ENCODE data around the gene CRLF1. TPM values are rescaled to one million over a fixed set of nuclear protein-coding genes. Genes with fewer than 3 reads are reported as not detected.

CRLF1 gene
- total and polyA plus RNA-seq, 2 of the 8 experiments (the other 6 are each of a cell fraction or from before 2014, with no cell fraction given), result 7.2 to 10.3 TPM

- Histone ChIP-seq H4K20me1 (replicated peaks in 1 of 2; ENCODE audit: control insufficient read depth in 1 of 2, insufficient read depth in 2 of 2, low read length in 2 of 2) (no peaks in the 10 kb centered on the region), H3K27ac (ENCODE audit: low read depth, low read length) (no peak overlapping the region), H3K23ac (ENCODE audit: insufficient read length) (no peak overlapping the region), H3K14ac (ENCODE audit: insufficient read length) (no peak overlapping the region), H2BK15ac (ENCODE audit: low read length) (peak overlapping the region; percentile 81; the same call in 1 of the 2 replicates), H3K56ac (replicated peaks; ENCODE audit: insufficient read length, low read depth, low read length) (no peak overlapping the region), H3K4me3 (ENCODE audit: extremely low read depth in 1 of 4, insufficient read depth in 2 of 4, low read depth in 3 of 4, low read length in 4 of 4) (no peak overlapping the region; a peak in 1 of 8 replicates), H4K8ac (ENCODE audit: extremely low read depth, insufficient read depth, low read length) (peak overlapping the region; percentile 47), H3K4me1 (replicated peaks in 1 of 4; ENCODE audit: control insufficient read depth in 3 of 4, insufficient read depth in 4 of 4, low read length in 3 of 4) (peaks cover 0 to 31% (median 24%) of the 10 kb centered on the region in 4 experiments; a peak in 6 of 7 replicates), H3K9ac (replicated peaks in 1 of 4; ENCODE audit: extremely low read depth in 1 of 4, low read depth in 3 of 4, low read length in 3 of 4) (no peak overlapping the region), H2BK5ac (ENCODE audit: low read depth, low read length) (peak overlapping the region; percentile 44; the same call in 1 of the 2 replicates), H3K4me2 (ENCODE audit: insufficient read depth in 1 of 2, low read depth in 2 of 2, low read length in 2 of 2) (peak overlapping the region; percentile 9 to 22; a peak in 2 of 4 replicates), H3K18ac (ENCODE audit: extremely low read depth, low read length) (peak overlapping the region; percentile 48; the same call in 1 of the 2 replicates), H2BK12ac (ENCODE audit: low read depth, low read length) (peak overlapping the region; percentile 75; the same call in 1 of the 2 replicates), H2AFZ (ENCODE audit: low read length) (no peak overlapping the region), H4K5ac (ENCODE audit: insufficient read length, low read depth, low read length) (no peak overlapping the region), H3K9me3 (ENCODE audit: insufficient read depth in 2 of 2, low read depth in 1 of 2, low read length in 1 of 2) (no peaks in the 10 kb centered on the region), H3K36me3 (ENCODE audit: control insufficient read depth in 2 of 4, insufficient read depth in 4 of 4, low read length in 3 of 4) (no peaks in the 10 kb centered on the region), H2BK120ac (replicated peaks; ENCODE audit: low read depth, low read length) (no peak overlapping the region), H2AK5ac (ENCODE audit: low read depth, low read length) (no peak overlapping the region), H3K4ac (replicated peaks; ENCODE audit: insufficient read length, low read depth, low read length) (no peak overlapping the region), H4K91ac (replicated peaks; ENCODE audit: insufficient read length, low read length) (no peak overlapping the region), H3K27me3 (replicated peaks in 1 of 4; ENCODE audit: control insufficient read depth in 3 of 4, extremely low read depth in 1 of 4, insufficient read depth in 3 of 4, low read length in 3 of 4) (peaks cover 0 to 11% (median 7%) of the 10 kb centered on the region in 4 experiments; a peak in 5 of 7 replicates), H2BK20ac (ENCODE audit: low read length) (no peak overlapping the region), H3K79me1 (ENCODE audit: low read depth, low read length) (no peaks in the 10 kb centered on the region), H3K23me2 (ENCODE audit: low read depth, low read length) (peaks cover 6% of the 10 kb centered on the region), H3K79me2 (ENCODE audit: control insufficient read depth in 1 of 2, insufficient read depth in 2 of 2, low read length in 2 of 2) (no peaks in the 10 kb centered on the region)
- ChIA-PET CTCF (ENCODE audit: partially characterized antibody) (interaction anchor here (0.6 to 12.5 kb wide), 6 partner anchors 9 to 175 kb away, joined by 3 to 139 read pairs (median 4); partner anchors contain the start of gene REX1BD), POLR2A (ENCODE audit: partially characterized antibody) (interaction anchor here (1.6 to 3.1 kb wide), 2 partner anchors 7 to 13 kb away, joined by 3 to 18 read pairs; partner anchors contain the start of gene REX1BD)
- WGBS, 2 experiments (ENCODE audit: extremely low coverage in 1 of 2, insufficient coverage in 1 of 2, insufficient read length in 1 of 2, insufficient replicate concordance in 2 of 2, low coverage in 1 of 2, low lambda C conversion rate in 2 of 2, missing lambda C conversion rate in 1 of 2), result 68% methylated on average over 18 of the region's 21 CpGs; no CpG with 5 or more reads in 1 of the 2 experiments
- FAIRE-seq, result no peak
- DNase-seq (ENCODE audit: low read depth in 1 of 2, low spot score in 2 of 2), result peak in 1 of 2 experiments; percentile 91
- TF ChIP-seq HDAC2 (IDR thresholded peaks at IDR 0.05; ENCODE audit: borderline replicate concordance in 1 of 2, low read depth in 2 of 2, low read length in 2 of 2) (no peak), NRF1 (IDR thresholded peaks at IDR 0.05; ENCODE audit: low read depth, low read length) (no peak), SIN3A (conservative IDR thresholded peaks at IDR 0.05 in 1 of 2, IDR thresholded peaks at IDR 0.05 in 1 of 2; ENCODE audit: low read depth in 1 of 2, low read length in 2 of 2) (no peak), HDAC6 (IDR thresholded peaks at IDR 0.05; ENCODE audit: low read depth, low read length) (no peak), FOSL1 (IDR thresholded peaks at IDR 0.05; ENCODE audit: insufficient read depth, low read depth, low read length) (no peak), TAF1 (IDR thresholded peaks at IDR 0.05; ENCODE audit: low read depth, low read length) (no peak), RNF2 (IDR thresholded peaks at IDR 0.05; ENCODE audit: borderline replicate concordance, low read depth, low read length, missing control alignments, poor library complexity, severe bottlenecking) (no peak), SP1 (IDR thresholded peaks at IDR 0.05; ENCODE audit: low read depth, low read length) (no peak)
- TF ChIP-seq, protein P1, sequence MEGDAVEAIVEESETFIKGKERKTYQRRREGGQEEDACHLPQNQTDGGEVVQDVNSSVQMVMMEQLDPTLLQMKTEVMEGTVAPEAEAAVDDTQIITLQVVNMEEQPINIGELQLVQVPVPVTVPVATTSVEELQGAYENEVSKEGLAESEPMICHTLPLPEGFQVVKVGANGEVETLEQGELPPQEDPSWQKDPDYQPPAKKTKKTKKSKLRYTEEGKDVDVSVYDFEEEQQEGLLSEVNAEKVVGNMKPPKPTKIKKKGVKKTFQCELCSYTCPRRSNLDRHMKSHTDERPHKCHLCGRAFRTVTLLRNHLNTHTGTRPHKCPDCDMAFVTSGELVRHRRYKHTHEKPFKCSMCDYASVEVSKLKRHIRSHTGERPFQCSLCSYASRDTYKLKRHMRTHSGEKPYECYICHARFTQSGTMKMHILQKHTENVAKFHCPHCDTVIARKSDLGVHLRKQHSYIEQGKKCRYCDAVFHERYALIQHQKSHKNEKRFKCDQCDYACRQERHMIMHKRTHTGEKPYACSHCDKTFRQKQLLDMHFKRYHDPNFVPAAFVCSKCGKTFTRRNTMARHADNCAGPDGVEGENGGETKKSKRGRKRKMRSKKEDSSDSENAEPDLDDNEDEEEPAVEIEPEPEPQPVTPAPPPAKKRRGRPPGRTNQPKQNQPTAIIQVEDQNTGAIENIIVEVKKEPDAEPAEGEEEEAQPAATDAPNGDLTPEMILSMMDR (IDR thresholded peaks at IDR 0.05; ENCODE audit: control extremely low read depth in 1 of 3, insufficient read depth in 1 of 3, low read depth in 1 of 3, low read length in 3 of 3), result no peak
Observed at GRCh38 chr19:18596752-18597157, 9.8 kb downstream of the CRLF1 start.

Measured in H1 (cell line).